A204.1 (cell line): ENCODE results near the gene ETF1.

Experiments
- FAIRE-seq: peaks from 2 replicates; lab custom pipeline; 2012; peaks lifted over from hg19 to GRCh38; lab: Jason Lieb, UNC

The ETF1 gene

GRCh38 chr5:138542956-138543729 lies at the start of gene ETF1:
Gene ETF1, minus strand, starts transcription at chr5:138543236. Its CDS starts 318 bp downstream, at chr5:138542918.
- peak; percentile 99 for FAIRE-seq

- no peak for FAIRE-seq
Measured at GRCh38 chr5:138588013-138588788, 45.2 kb upstream of the ETF1 start.

GRCh38 chr5:138585157-138585556 lies 42.1 kb upstream of the ETF1 start:
- no peak for FAIRE-seq

GRCh38 chr5:138583984-138584637 lies 41.1 kb upstream of the ETF1 start:
- FAIRE-seq: no peak

- no peak for FAIRE-seq
Measured at GRCh38 chr5:138582959-138583358, 39.9 kb upstream of the ETF1 start.

- FAIRE-seq: no peak
Measured at GRCh38 chr5:138580777-138581176, 37.7 kb upstream of the ETF1 start.

- FAIRE-seq: no peak
Measured at GRCh38 chr5:138580001-138580400, 37.0 kb upstream of the ETF1 start.

- FAIRE-seq: no peak
Measured at GRCh38 chr5:138579517-138579863, 36.5 kb upstream of the ETF1 start.

- FAIRE-seq: no peak
Measured at GRCh38 chr5:138577452-138577851, 34.4 kb upstream of the ETF1 start.

GRCh38 chr5:138575194-138576015 lies 32.4 kb upstream of the ETF1 start, which contains the start of gene HSPA9:
Gene HSPA9, minus strand, starts transcription at chr5:138575401. Its CDS starts 83 bp downstream, at chr5:138575318.
- FAIRE-seq: peak; percentile 92

- FAIRE-seq: no peak
Measured at GRCh38 chr5:138574744-138575193, 31.7 kb upstream of the ETF1 start.

GRCh38 chr5:138573949-138574670 lies 31.1 kb upstream of the ETF1 start:
- FAIRE-seq: no peak

GRCh38 chr5:138573223-138573622 lies 30.2 kb upstream of the ETF1 start:
- no peak for FAIRE-seq

- FAIRE-seq: no peak
Measured at GRCh38 chr5:138570871-138571270, 27.8 kb upstream of the ETF1 start.

GRCh38 chr5:138569782-138570181 lies 26.7 kb upstream of the ETF1 start:
- FAIRE-seq: no peak

GRCh38 chr5:138568061-138568824 lies 25.2 kb upstream of the ETF1 start:
- FAIRE-seq: no peak

GRCh38 chr5:138566792-138567191 lies 23.8 kb upstream of the ETF1 start:
- FAIRE-seq: no peak

- no peak for FAIRE-seq
Measured at GRCh38 chr5:138565100-138565821, 22.2 kb upstream of the ETF1 start.

GRCh38 chr5:138564242-138564641 lies 21.2 kb upstream of the ETF1 start:
- FAIRE-seq: no peak
